GM12878 (cell line): ENCODE data around the gene LBH. TPM values are rescaled to one million over a fixed set of nuclear protein-coding genes. Genes with fewer than 3 reads are reported as not detected.

Source experiments
- CTCF ChIP-seq, 3 experiments: IDR thresholded peaks in 2 of 3; conservative IDR thresholded peaks in 1 of 3; 2 replicates each; pipeline ENCODE4 v1.5.1; 2011; ENCODE audit warnings: low read depth in 3 of 3, low read length in 3 of 3, mild to moderate bottlenecking in 3 of 3, control low read depth in 2 of 3, moderate library complexity in 2 of 3, inconsistent platforms in 1 of 3, mixed read lengths in 1 of 3; ENCODE audit not compliant: control insufficient read depth in 2 of 3, insufficient read depth in 1 of 3; ENCODE audit errors: extremely low read depth in 1 of 3
- DPF2 ChIP-seq: fragments of 450-650 bp; IDR thresholded peaks from 2 replicates; pipeline ENCODE4 v1.6.1; 2017; ENCODE audit warnings: mild to moderate bottlenecking
- GATAD2B ChIP-seq: fragments of 450-650 bp; conservative IDR thresholded peaks from 2 replicates; pipeline ENCODE4 v1.6.1; 2017; ENCODE audit warnings: low read depth, mild to moderate bottlenecking, moderate library complexity
- IRF4 ChIP-seq: IDR thresholded peaks from 2 replicates; pipeline ENCODE4 v1.6.1; 2011; ENCODE audit warnings: low read depth, low read length
- KDM1A ChIP-seq: fragments of 200-600 bp; sonication (generic); IDR thresholded peaks from 2 replicates; pipeline ENCODE4 v1.6.1; 2016; ENCODE audit warnings: borderline replicate concordance
- MXI1 ChIP-seq: fragments of 150-350 bp; IDR thresholded peaks from 2 replicates; pipeline ENCODE4 v1.6.1; 2011; ENCODE audit warnings: low read depth, mild to moderate bottlenecking, inconsistent platforms, low read length, improper control_type of control experiment
- POLR2AphosphoS5 ChIP-seq: IDR thresholded peaks from 2 replicates; pipeline ENCODE4 v1.6.1; 2011; ENCODE audit warnings: mild to moderate bottlenecking, low read length, inconsistent platforms
- POU2F2 ChIP-seq: IDR thresholded peaks from 3 replicates; pipeline ENCODE4 v1.6.1; 2011; ENCODE audit warnings: low read depth, mild to moderate bottlenecking, low read length, borderline replicate concordance
- PRDM15 ChIP-seq: fragments of 450-650 bp; formaldehyde crosslinking; IDR thresholded peaks from 2 replicates; pipeline ENCODE4 v1.4.0; 2020; ENCODE audit warnings: mild to moderate bottlenecking, moderate library complexity
- RB1 ChIP-seq: fragments of 450-650 bp; formaldehyde crosslinking; IDR thresholded peaks from 2 replicates; pipeline ENCODE4 v1.6.1; 2017; ENCODE audit warnings: mild to moderate bottlenecking, borderline replicate concordance
- SMAD1 ChIP-seq: fragments of 450-650 bp; IDR thresholded peaks from 2 replicates; pipeline ENCODE4 v1.6.1; 2018; ENCODE audit warnings: mild to moderate bottlenecking, low read depth; ENCODE audit not compliant: partially characterized antibody
- SMAD5 ChIP-seq: IDR thresholded peaks from 2 replicates; pipeline ENCODE4 v1.6.1; 2016; ENCODE audit warnings: antibody characterized with exemption, low read depth
- SREBF1 ChIP-seq: IDR thresholded peaks from 2 replicates; pipeline ENCODE4 v1.6.1; 2012; ENCODE audit warnings: mild to moderate bottlenecking, low read length
- TCF12 ChIP-seq: IDR thresholded peaks from 2 replicates; pipeline ENCODE4 v1.6.1; 2011; ENCODE audit warnings: low read depth, mild to moderate bottlenecking, low read length
- TCF7 ChIP-seq: IDR thresholded peaks from 2 replicates; pipeline ENCODE4 v1.6.1; 2014; ENCODE audit warnings: antibody characterized with exemption, borderline replicate concordance
- YY1 ChIP-seq: IDR thresholded peaks from 2 replicates; pipeline ENCODE4 v1.6.1; 2011; ENCODE audit warnings: low read depth, mild to moderate bottlenecking, low read length
- ZBED1 ChIP-seq: IDR thresholded peaks from 2 replicates; pipeline ENCODE4 v1.6.1; 2016; ENCODE audit warnings: borderline replicate concordance
- ZBTB11 ChIP-seq: fragments of 450-650 bp; formaldehyde crosslinking; IDR thresholded peaks from 2 replicates; pipeline ENCODE4 v1.5.0; 2022; ENCODE audit warnings: mild to moderate bottlenecking, missing genetic modification characterization
- ZNF384 ChIP-seq: IDR thresholded peaks from 2 replicates; pipeline ENCODE4 v1.6.1; 2012; ENCODE audit warnings: low read depth, mild to moderate bottlenecking, low read length, improper control_type of control experiment, borderline replicate concordance
- polyA plus RNA-seq, 11 experiments: library from polyadenylated mRNA; depleted of rRNA in 4 of 11; unstranded in 6 of 11; stranded (reverse) in 5 of 11; fragments of >200 nt; fragmentation: Nextera tagmentation in 4 of 11; fragmentation: Illumina TruSeq in 1 of 11; extraction: Ambion mirVana in 4 of 11; extraction: Trizol in 1 of 11; gene quantifications; 1 replicate in 1 of 11; 2 replicates in 10 of 11; pipeline versions ENCODE4 v1.2.1 to v1.2.3, GENCODE V29; 2011 to 2016; ENCODE audit warnings: inconsistent platforms in 2 of 11, missing spikeins in 2 of 11, low read depth in 1 of 11
- total RNA-seq, 4 experiments: library from RNA; depleted of rRNA in 3 of 4; stranded (reverse); fragments of >200 nt in 3 of 4; fragmentation: Illumina TruSeq in 1 of 4; extraction: Trizol in 1 of 4; gene quantifications; 2 replicates each; pipeline versions ENCODE4 v1.2.1 to v1.2.3, GENCODE V29; 2013 to 2021

LBH gene
- total and polyA plus RNA-seq, 10 of the 15 experiments (the other 5 are each of a cell fraction or from before 2014, with no cell fraction given): 9.3 to 133 (median 34.1) TPM

GRCh38 chr2:30231212-30231995 lies at the start of gene LBH (continued):
- TF ChIP-seq TCF12 (0 out of 2 replicates have a peak, but pooled peaks have one; percentile 10), CTCF (IDR thresholded peaks at IDR 0.05 in 2 of 3, conservative IDR thresholded peaks at IDR 0.05 in 1 of 3; ENCODE audit: control insufficient read depth in 2 of 3, extremely low read depth in 1 of 3, insufficient read depth in 1 of 3, low read depth in 3 of 3, low read length in 3 of 3) (peak in 1 of 3 experiments; percentile 31; a peak in 1 of 6 replicates), KDM1A (no peak), MXI1 (0 out of 2 replicates have a peak, but pooled peaks have one; percentile 13), PRDM15 (CRISPR knock-in tag) (peak; percentile 67; the same call in 1 of the 2 replicates), TCF7 (no peak), DPF2 (peak; percentile 89), POLR2AphosphoS5 (peak; percentile 99), ZBTB11 (CRISPR knock-in tag) (no peak), SMAD5 (peak; percentile 97), SREBF1 (no peak), RB1 (peak; percentile 82; the same call in 1 of the 2 replicates), ZBED1 (no peak), SMAD1 (peak; percentile 81), IRF4 (no peak), ZNF384 (no peak), YY1 (peak; percentile 82), GATAD2B (peak; percentile 94; the same call in 1 of the 2 replicates), POU2F2 (peak; percentile 96)
